K562 (cell line): ENCODE results near the gene GAD1. TPM values are rescaled to one million over a fixed set of nuclear protein-coding genes. Genes with fewer than 3 reads are reported as not detected.
A peak's percentile ranks its signal among the peaks of the same experiment; 100 is the strongest.

Source experiments
- BRCA1 ChIP-seq, 2 experiments: fragments of 450-650 bp in 1 of 2; sonication (generic) in 1 of 2; formaldehyde crosslinking in 1 of 2; IDR thresholded peaks; 2 replicates each; pipeline versions ENCODE4 v1.5.0 to v1.6.1; 2017 to 2020; ENCODE audit warnings: mild to moderate bottlenecking in 1 of 2, missing genetic modification reagents in 1 of 2
- HMGXB4 ChIP-seq: sonication (generic); formaldehyde crosslinking; IDR thresholded peaks from 2 replicates; pipeline ENCODE4 v1.8.1; 2023; ENCODE audit warnings: mild to moderate bottlenecking, missing genetic modification reagents
- MAZ ChIP-seq, 2 experiments: fragments of 450-650 bp in 1 of 2; sonication (generic) in 1 of 2; formaldehyde crosslinking; IDR thresholded peaks in 1 of 2; conservative IDR thresholded peaks in 1 of 2; 2 replicates each; pipeline versions ENCODE4 v1.4.0 to v1.5.0; 2020; ENCODE audit warnings: mild to moderate bottlenecking in 1 of 2, missing genetic modification reagents in 1 of 2
- NR2F6 ChIP-seq: fragments of 450-650 bp; formaldehyde crosslinking; IDR thresholded peaks from 2 replicates; pipeline ENCODE4 v1.4.0; 2020; ENCODE audit warnings: mild to moderate bottlenecking
- SIN3A ChIP-seq, 2 experiments: fragments of 150-350 bp in 1 of 2; IDR thresholded peaks; 2 replicates each; pipeline ENCODE4 v1.6.1; 2011 to 2016; ENCODE audit warnings: borderline replicate concordance in 2 of 2, low read depth in 2 of 2, low read length in 2 of 2, mild to moderate bottlenecking in 2 of 2, moderate library complexity in 2 of 2; ENCODE audit not compliant: control insufficient read depth in 1 of 2
- polyA plus RNA-seq, 8 experiments: library from polyadenylated mRNA; depleted of rRNA in 4 of 8; stranded (reverse) in 5 of 8; unstranded in 3 of 8; fragments of >200 nt; fragmentation: Nextera tagmentation in 2 of 8; fragmentation: Illumina TruSeq in 1 of 8; extraction: Ambion mirVana in 2 of 8; extraction: Trizol in 1 of 8; gene quantifications; 2 replicates each; pipeline versions ENCODE4 v1.2.1 to v1.2.3, GENCODE V29; 2011 to 2014; ENCODE audit warnings: inconsistent platforms in 1 of 8, missing spikeins in 1 of 8
- total RNA-seq, 7 experiments: library from RNA; depleted of rRNA in 6 of 7; stranded (reverse); fragments of >200 nt in 6 of 7; fragmentation: Illumina TruSeq in 2 of 7; extraction: Trizol in 2 of 7; gene quantifications; 2 replicates each; pipeline versions ENCODE4 v1.2.1 to v1.2.3, GENCODE V29; 2011 to 2021; ENCODE audit warnings: low replicate concordance in 1 of 7

The GAD1 gene
- total and polyA plus RNA-seq, 9 of the 15 experiments (the other 6 are each of a cell fraction or from before 2014, with no cell fraction given): 2.7 to 29.1 (median 15.7) TPM

- TF ChIP-seq NR2F6 (CRISPR knock-in tag) (no peak), MAZ (CRISPR knock-in tag; conservative IDR thresholded peaks at IDR 0.05 in 1 of 2, IDR thresholded peaks at IDR 0.05 in 1 of 2) (0 out of 4 replicates have a peak, but pooled peaks of 1 of the 2 experiments have one; percentile 25), SIN3A (IDR thresholded peaks at IDR 0.05; ENCODE audit: borderline replicate concordance in 2 of 2, control insufficient read depth in 1 of 2, low read depth in 2 of 2, low read length in 2 of 2) (peak in 1 of 2 experiments; percentile 72; a peak in 2 of 4 replicates), BRCA1 (IDR thresholded peaks at IDR 0.05) (no peak), BRCA1 (CRISPR knock-in tag; IDR thresholded peaks at IDR 0.05) (no peak), HMGXB4 (CRISPR knock-in tag) (no peak)
Measured at GRCh38 chr2:170813611-170814532, 2.8 kb upstream of the GAD1 start (continued).
